ENCODE data around the gene DOHH. TPM values are rescaled to one million over a fixed set of nuclear protein-coding genes. Genes with fewer than 3 reads are reported as not detected.

DOHH gene
- polyA plus RNA-seq, 2 of the 4 experiments (the other 2 are of a cell fraction), result 4.6 to 13.3 TPM

DNA sequence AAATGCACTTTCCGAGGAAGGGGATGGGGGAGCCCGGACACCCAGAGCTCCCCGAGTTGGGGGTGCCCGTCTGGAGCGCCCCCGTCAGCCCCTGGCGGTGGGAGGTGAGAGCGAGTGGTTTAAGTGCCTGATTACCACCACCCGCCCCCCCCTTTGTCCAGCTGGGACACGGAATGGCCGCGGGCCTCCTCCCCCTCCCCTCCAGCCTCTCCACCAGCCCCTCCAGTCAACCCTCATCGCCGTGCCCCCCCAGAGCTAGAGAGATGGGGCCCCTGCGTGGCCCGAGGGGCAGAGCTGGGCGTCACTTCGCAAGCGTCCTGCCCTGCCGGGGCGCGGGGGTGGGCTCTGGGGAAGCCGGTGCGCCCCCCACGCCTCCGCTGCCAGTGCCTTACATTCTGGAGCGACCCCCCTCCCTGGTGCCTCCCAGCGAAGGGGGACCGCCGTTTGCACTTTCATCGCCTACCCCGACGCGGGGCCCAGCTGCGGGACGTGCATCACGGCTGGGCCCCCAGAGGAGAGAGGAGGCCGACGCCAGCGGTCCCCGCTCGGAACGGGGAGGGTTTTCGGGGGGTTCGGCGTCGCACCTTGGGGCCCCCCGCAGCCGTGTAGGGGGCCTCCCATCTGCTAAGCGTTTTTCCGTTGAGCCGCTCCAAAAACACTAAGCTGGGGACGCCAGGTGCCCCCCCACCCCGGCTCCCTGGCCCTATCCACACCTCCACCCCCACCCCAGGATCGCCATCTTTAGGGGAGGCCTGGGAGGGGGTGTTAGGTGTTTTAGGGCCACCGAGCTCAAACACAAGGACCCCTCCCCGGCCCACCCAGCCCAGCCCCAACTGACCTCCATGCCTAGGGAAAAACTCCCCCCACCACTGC lies 36.5 kb downstream of the DOHH start:
- CTCF ChIA-PET, result interaction anchor here (1.4 to 2.1 kb wide), 2 partner anchors 9 to 159 kb away, joined by 4 to 12 read pairs; no protein-coding TSS in a partner anchor

DNA sequence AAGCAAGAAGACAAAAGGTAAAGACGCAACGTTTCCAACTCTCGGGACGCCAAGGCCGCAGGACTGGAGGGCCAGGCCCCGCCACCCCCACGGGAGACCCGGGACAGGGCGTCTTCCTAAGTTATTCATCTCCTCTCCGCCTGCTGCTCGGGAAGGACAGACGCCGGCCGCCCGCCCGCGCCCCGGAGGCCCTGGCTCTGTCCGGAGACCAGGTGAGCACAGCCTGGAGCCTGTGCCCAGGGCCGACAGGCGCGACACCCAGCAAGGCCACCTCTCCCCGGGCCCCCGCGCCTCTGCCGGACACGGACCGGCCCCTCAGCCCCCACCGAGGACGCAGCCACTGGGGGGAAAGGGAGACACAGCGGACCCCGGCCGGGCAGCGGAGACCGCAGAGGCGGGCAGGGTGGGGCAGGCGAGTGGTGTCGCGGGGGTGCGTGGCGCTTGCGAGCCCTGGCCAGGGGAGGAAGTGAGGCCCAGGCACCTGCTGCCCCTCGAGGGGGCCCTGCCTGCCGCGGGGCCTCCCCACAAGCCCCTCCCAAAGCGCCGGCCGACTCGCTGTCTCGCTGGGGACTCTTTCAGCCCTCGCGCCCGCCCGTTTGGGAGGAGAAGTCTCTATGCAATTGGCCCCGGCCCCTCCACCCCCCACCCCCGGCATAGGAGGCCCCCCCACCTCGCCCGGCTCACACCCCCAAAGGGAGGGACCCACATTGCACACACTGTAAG lies 37.3 kb downstream of the DOHH start:
- ATAC-seq, result no peak
- TF ChIP-seq BHLHE40 (IDR thresholded peaks at IDR 0.05; ENCODE audit: low read depth, low read length) (no peak), NFE2L2 (conservative IDR thresholded peaks at IDR 0.05; ENCODE audit: low read length) (no peak), CEBPB (IDR thresholded peaks at IDR 0.05) (no peak), FOSB (CRISPR knock-in tag; IDR thresholded peaks at IDR 0.05) (no peak), ZC3H11A (IDR thresholded peaks at IDR 0.05) (no peak), MYC (IDR thresholded peaks at IDR 0.05; ENCODE audit: borderline replicate concordance, low read length) (no peak), POLR2AphosphoS2 (conservative IDR thresholded peaks at IDR 0.05; ENCODE audit: low read length) (no peak), MAZ (IDR thresholded peaks at IDR 0.05; ENCODE audit: borderline replicate concordance, low read depth, low read length) (no peak), JUN (IDR thresholded peaks at IDR 0.05) (no peak), HDAC2 (IDR thresholded peaks at IDR 0.05) (no peak), CBX2 (IDR thresholded peaks at IDR 0.05; ENCODE audit: borderline replicate concordance, low read depth) (no peak)
- TF ChIP-seq, protein P1, sequence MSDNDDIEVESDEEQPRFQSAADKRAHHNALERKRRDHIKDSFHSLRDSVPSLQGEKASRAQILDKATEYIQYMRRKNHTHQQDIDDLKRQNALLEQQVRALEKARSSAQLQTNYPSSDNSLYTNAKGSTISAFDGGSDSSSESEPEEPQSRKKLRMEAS (IDR thresholded peaks at IDR 0.05), result no peak
- TF ChIP-seq, protein P2, sequence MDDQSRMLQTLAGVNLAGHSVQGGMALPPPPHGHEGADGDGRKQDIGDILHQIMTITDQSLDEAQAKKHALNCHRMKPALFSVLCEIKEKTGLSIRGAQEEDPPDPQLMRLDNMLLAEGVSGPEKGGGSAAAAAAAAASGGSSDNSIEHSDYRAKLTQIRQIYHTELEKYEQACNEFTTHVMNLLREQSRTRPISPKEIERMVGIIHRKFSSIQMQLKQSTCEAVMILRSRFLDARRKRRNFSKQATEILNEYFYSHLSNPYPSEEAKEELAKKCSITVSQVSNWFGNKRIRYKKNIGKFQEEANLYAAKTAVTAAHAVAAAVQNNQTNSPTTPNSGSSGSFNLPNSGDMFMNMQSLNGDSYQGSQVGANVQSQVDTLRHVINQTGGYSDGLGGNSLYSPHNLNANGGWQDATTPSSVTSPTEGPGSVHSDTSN (IDR thresholded peaks at IDR 0.05), result no peak
- TF ChIP-seq, protein P3, sequence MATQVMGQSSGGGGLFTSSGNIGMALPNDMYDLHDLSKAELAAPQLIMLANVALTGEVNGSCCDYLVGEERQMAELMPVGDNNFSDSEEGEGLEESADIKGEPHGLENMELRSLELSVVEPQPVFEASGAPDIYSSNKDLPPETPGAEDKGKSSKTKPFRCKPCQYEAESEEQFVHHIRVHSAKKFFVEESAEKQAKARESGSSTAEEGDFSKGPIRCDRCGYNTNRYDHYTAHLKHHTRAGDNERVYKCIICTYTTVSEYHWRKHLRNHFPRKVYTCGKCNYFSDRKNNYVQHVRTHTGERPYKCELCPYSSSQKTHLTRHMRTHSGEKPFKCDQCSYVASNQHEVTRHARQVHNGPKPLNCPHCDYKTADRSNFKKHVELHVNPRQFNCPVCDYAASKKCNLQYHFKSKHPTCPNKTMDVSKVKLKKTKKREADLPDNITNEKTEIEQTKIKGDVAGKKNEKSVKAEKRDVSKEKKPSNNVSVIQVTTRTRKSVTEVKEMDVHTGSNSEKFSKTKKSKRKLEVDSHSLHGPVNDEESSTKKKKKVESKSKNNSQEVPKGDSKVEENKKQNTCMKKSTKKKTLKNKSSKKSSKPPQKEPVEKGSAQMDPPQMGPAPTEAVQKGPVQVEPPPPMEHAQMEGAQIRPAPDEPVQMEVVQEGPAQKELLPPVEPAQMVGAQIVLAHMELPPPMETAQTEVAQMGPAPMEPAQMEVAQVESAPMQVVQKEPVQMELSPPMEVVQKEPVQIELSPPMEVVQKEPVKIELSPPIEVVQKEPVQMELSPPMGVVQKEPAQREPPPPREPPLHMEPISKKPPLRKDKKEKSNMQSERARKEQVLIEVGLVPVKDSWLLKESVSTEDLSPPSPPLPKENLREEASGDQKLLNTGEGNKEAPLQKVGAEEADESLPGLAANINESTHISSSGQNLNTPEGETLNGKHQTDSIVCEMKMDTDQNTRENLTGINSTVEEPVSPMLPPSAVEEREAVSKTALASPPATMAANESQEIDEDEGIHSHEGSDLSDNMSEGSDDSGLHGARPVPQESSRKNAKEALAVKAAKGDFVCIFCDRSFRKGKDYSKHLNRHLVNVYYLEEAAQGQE (IDR thresholded peaks at IDR 0.05), result no peak
- Histone ChIP-seq H3K9me3 (peaks cover 8% of the 10 kb centered on the region; the same call in 1 of the 3 replicates), H3K27ac (peak overlapping the region in 1 of 2 experiments; percentile 39; a peak in 2 of 6 replicates), H3K4me2 (no peak overlapping the region), H3K4me3 (no peak overlapping the region), H3K4me1 (peaks cover 39% of the 10 kb centered on the region)
- 93% methylated on average over 39 of the region's 58 CpGs for whole genome bisulfite sequencing (ENCODE audit: missing lambda C conversion rate)
- ChIA-PET POLR2A (no interaction called here), CTCF (interaction anchor here (1.4 to 2.1 kb wide), 2 partner anchors 10 to 158 kb away, joined by 4 to 12 read pairs; no protein-coding TSS in a partner anchor)
- no peak for FAIRE-seq
- DNase-seq (ENCODE audit: low read depth in 1 of 2, low spot score in 1 of 2), result no peak

More for the DNA sequence above, 36.5 kb downstream of the DOHH start:
- Histone ChIP-seq H3K4me2 (no peak overlapping the region), H3K4me3 (no peak overlapping the region), H3K9me3 (peaks cover 10% of the 10 kb centered on the region; the same call in 1 of the 3 replicates), H3K27ac (peak overlapping the region in 1 of 2 experiments; percentile 73; a peak in 3 of 6 replicates), H3K4me1 (peaks cover 31% of the 10 kb centered on the region)
- WGBS (ENCODE audit: missing lambda C conversion rate), result 91% methylated on average over 34 of the region's 57 CpGs
- TF ChIP-seq MAFK (IDR thresholded peaks at IDR 0.05; ENCODE audit: partially characterized antibody), result no peak
- TF ChIP-seq HOXA7 (CRISPR knock-in tag; IDR thresholded peaks at IDR 0.05), result no peak
- TF ChIP-seq, protein P4, sequence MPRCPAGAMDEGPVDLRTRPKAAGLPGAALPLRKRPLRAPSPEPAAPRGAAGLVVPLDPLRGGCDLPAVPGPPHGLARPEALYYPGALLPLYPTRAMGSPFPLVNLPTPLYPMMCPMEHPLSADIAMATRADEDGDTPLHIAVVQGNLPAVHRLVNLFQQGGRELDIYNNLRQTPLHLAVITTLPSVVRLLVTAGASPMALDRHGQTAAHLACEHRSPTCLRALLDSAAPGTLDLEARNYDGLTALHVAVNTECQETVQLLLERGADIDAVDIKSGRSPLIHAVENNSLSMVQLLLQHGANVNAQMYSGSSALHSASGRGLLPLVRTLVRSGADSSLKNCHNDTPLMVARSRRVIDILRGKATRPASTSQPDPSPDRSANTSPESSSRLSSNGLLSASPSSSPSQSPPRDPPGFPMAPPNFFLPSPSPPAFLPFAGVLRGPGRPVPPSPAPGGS (IDR thresholded peaks at IDR 0.05), result no peak
- TF ChIP-seq JUNB (IDR thresholded peaks at IDR 0.05), result no peak
- TF ChIP-seq CBX2 (IDR thresholded peaks at IDR 0.05; ENCODE audit: borderline replicate concordance, low read depth), result no peak
- ATAC-seq, result no peak
- no peak for DNase-seq (ENCODE audit: low read depth in 1 of 2, low spot score in 1 of 2)
- no peak for FAIRE-seq
- POLR2A ChIA-PET, result interaction anchor here (1.2 kb wide), 1 partner anchor 26 kb away, joined by 4 read pairs; no protein-coding TSS in a partner anchor

Measured in A549 (cell line).